GM12801 (cell line): ENCODE measurements around the gene CACNA2D3.

Experiments used
- CTCF ChIP-seq: IDR thresholded peaks from one replicate; pipeline ENCODE4 v1.5.1; 2011; ENCODE audit warnings: control low read depth; ENCODE audit not compliant: insufficient read length; ENCODE audit errors: extremely low read depth

CACNA2D3 gene

GRCh38 chr3:54527521-54527920, 405.2 kb downstream of the CACNA2D3 start:
- no peak for TF ChIP-seq CTCF

DNA sequence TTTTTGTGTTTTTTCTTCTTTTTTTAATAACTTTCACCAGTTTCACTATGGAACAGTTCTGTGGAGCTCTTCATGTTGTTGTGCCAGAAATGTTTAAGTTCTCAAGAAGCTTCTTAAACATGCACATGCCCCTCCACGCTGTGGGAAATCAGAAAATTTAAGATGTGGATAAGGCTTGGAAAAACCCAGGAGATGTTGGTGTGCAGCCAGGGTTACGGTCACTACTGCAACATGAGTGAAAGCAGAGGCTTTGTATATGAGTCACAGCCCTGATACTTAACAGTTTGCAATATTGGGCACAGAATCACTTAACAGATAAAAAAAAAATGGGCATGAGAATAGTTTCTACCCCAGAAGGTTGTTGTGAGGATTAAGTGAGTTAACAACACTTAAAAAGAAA, 405.6 kb downstream of the CACNA2D3 start:
- no peak for TF ChIP-seq CTCF

DNA sequence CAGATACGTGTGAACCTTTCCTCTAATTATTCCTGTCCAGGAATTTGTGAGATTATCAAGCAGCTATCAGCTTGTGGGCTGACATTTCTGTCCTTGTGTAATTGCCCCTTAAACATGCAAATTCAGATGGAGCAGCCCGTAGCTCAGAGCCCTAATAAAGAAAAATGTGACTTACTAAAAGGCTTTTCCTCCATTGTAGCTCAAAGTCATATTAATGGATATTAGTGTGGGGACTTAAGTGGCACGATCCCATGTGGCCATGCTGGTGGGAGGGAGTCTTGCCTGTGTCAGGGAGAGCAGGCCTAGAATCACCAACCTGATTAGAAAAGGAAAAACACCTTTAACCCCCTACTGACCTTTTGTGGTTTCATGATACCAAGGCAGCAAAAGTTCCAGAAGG, 406.3 kb downstream of the CACNA2D3 start:
- no peak for TF ChIP-seq CTCF

DNA sequence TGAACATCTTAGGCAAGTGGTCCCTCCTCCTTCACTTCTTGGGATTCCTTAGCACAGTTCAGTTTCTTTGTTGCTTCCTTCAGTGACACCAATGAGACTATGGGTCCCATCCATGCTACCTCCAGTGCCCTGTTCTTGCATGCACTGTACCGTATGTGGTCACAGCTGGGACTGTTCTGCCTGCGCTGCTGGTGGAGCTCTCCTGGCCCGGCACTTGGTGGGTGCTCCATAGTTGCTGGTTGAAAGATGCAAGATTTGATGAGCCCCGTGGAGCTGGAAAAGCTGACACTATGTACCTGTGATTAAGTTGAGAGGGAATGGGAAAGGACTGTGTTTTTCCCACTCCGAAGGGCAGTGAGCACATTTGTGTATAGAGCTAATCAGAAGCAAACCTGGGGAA, 407.7 kb downstream of the CACNA2D3 start:
- no peak for TF ChIP-seq CTCF

DNA sequence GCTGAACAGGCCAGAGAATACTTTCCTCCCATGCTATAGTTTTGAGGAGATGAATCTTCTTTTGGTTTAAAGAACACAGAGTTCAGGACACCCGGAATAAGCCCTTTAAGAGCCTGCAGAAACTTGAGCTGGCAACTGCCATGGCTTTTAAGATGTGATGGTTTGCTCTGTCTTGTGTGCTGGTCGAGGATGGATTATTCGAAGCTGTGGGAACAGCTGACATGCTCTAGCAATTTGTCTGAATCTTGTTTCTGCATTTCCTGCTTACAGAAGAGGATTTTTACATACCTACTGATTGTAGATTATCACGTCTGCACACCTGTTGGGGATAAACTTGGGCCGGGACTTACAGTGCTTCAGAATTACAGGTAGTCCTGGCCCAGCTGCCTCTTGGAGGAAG, 408.6 kb downstream of the CACNA2D3 start:
- no peak for TF ChIP-seq CTCF

- no peak for TF ChIP-seq CTCF
These were observed 409.4 kb downstream of the CACNA2D3 start for GRCh38 chr3:54531741-54532140.

DNA sequence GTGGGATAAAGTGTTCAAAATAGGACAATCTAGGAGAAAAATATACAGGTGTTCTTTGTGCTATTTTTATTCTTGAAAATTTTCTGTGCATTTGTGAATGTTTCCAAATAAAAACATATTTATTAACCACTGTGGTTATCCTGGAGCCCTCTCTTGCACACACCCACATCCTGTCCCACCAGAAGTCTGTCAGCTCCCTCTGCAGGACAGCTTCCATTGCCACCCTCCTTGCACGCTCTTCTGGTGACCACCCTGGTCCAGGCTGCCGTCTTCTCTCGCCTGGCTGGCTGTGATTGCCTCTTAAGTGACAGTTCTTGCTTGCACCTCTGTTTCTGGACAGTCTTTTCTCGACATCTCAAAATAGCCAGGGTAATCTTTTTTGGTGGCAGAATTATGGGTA, 411.5 kb downstream of the CACNA2D3 start:
- no peak for TF ChIP-seq CTCF

GRCh38 chr3:54535619-54536018, 413.3 kb downstream of the CACNA2D3 start:
- no peak for TF ChIP-seq CTCF
